ENCODE results near the gene TMEM30B. TPM values are rescaled to one million over a fixed set of nuclear protein-coding genes. Genes with fewer than 3 reads are reported as not detected.

Gene TMEM30B
- total RNA-seq, 1 donor, result 5.8 TPM

GRCh38 chr14:61264651-61265050, 16.5 kb downstream of the TMEM30B start:
- Histone ChIP-seq H3K4me1 (ENCODE audit: insufficient read depth, low read length) (peaks cover under 1% of the 10 kb centered on the region), H3K4me3 (ENCODE audit: low read length) (no peak overlapping the region), H3K27me3 (ENCODE audit: insufficient read depth, low read length) (peaks cover 22% of the 10 kb centered on the region), H3K9me3 (ENCODE audit: low read depth, low read length) (no peaks in the 10 kb centered on the region)

DNA sequence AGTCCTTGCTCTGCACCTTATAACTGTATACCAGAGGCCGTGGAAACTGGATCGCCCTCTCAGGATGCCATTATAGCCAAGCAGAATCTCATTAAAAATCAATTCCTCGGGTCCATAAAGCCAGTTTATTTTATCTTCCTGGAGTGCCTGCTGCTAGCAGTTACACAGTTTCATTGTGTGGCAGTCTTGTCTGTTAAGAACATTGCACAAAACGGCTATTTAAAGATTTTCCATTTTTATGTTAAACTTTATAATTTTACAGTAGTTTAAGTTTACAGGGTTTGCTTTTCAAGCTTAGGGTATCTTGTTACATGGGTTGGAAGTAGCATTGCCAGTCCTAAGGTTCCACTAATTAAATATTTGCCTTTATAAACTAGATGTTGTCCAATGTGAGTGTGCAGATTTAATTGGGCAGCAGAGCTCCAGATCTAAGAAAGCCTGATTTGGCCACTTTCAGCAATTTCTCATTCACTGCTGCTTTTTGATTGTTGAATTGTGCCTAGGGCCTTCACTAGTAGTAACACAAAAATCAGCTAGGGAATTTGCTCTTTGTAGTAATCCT, 17.0 kb downstream of the TMEM30B start:
- no peaks in the 10 kb centered on the region for H3K9me3 ChIP-seq (ENCODE audit: low read depth, low read length)
- peaks cover 22% of the 10 kb centered on the region for H3K27me3 ChIP-seq (ENCODE audit: insufficient read depth, low read length)
- H3K4me1 ChIP-seq (ENCODE audit: insufficient read depth, low read length), result no peaks in the 10 kb centered on the region

DNA sequence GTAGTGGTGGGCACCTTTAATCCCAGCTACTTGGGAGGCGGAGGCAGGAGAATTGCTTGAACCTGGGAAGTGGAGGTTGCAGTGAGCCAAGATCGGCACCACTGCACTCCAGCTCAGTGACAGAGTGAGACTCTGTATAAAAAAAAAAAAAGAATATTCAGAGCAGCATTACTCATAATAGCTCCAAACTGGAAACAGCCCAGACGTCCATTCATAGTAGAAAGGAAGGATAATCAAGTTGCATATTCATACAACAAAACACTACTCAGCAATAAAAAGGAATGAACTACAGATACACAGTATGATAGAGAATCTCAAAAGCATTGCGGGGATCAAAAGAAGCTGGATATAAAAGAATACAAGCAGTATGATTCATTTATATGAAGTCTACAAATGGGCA, 19.1 kb downstream of the TMEM30B start:
- no peaks in the 10 kb centered on the region for H3K4me1 ChIP-seq (ENCODE audit: insufficient read depth, low read length)
- H3K27me3 ChIP-seq (ENCODE audit: insufficient read depth, low read length), result peaks cover 16% of the 10 kb centered on the region
- H3K4me3 ChIP-seq (ENCODE audit: low read length), result no peak overlapping the region
- no peaks in the 10 kb centered on the region for H3K9me3 ChIP-seq (ENCODE audit: low read depth, low read length)

More for the DNA sequence above, 17.0 kb downstream of the TMEM30B start:
- H3K4me3 ChIP-seq (ENCODE audit: low read length), result no peak overlapping the region

- Histone ChIP-seq H3K9me3 (ENCODE audit: low read depth, low read length) (no peaks in the 10 kb centered on the region), H3K27me3 (ENCODE audit: insufficient read depth, low read length) (peaks cover 16% of the 10 kb centered on the region), H3K4me1 (ENCODE audit: insufficient read depth, low read length) (no peaks in the 10 kb centered on the region), H3K4me3 (ENCODE audit: low read length) (no peak overlapping the region)
Measured at GRCh38 chr14:61260939-61261776, 20.0 kb downstream of the TMEM30B start.

- Histone ChIP-seq H3K4me3 (ENCODE audit: low read length) (no peak overlapping the region), H3K27me3 (ENCODE audit: insufficient read depth, low read length) (peaks cover 10% of the 10 kb centered on the region), H3K9me3 (ENCODE audit: low read depth, low read length) (no peaks in the 10 kb centered on the region), H3K4me1 (ENCODE audit: insufficient read depth, low read length) (no peaks in the 10 kb centered on the region)
Measured at GRCh38 chr14:61258985-61259384, 22.2 kb downstream of the TMEM30B start.

DNA sequence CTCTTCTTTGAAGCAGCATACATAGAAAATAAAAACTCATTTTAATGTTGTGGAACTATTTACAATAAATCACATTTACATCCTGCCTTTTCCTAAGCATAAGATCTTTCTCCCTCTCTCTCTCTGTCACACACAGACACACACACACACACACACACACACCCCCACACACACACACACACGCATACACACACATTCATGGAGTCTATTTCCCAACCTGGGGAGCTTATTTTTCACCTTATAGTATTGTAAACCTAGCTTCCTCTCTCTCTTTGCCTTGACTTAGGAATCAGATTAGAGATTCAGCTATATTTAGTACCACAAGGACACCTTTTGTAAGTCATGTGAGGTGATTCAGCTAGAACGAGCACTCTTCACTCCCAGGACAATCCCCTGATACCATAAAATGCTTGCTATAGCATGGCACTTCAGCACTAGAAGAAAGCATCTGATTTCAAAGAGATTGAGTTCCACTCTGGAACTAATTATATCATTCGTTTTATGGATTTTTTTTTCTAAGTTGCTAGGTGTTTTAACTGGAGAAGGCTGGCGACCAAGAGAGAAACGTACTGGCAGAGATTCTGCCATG, 23.6 kb downstream of the TMEM30B start:
- H3K4me3 ChIP-seq (ENCODE audit: low read length), result no peak overlapping the region
- H3K27me3 ChIP-seq (ENCODE audit: insufficient read depth, low read length), result peaks cover 7% of the 10 kb centered on the region
- H3K4me1 ChIP-seq (ENCODE audit: insufficient read depth, low read length), result peaks cover 6% of the 10 kb centered on the region
- H3K9me3 ChIP-seq (ENCODE audit: low read depth, low read length), result no peaks in the 10 kb centered on the region

- H3K9me3 ChIP-seq (ENCODE audit: low read depth, low read length), result no peaks in the 10 kb centered on the region
- H3K27me3 ChIP-seq (ENCODE audit: insufficient read depth, low read length), result peaks cover 7% of the 10 kb centered on the region
- no peak overlapping the region for H3K4me3 ChIP-seq (ENCODE audit: low read length)
- H3K4me1 ChIP-seq (ENCODE audit: insufficient read depth, low read length), result peaks cover 6% of the 10 kb centered on the region
Measured at GRCh38 chr14:61256826-61257468, 24.2 kb downstream of the TMEM30B start.

GRCh38 chr14:61255968-61256367, 25.2 kb downstream of the TMEM30B start:
- Histone ChIP-seq H3K4me3 (ENCODE audit: low read length) (no peak overlapping the region), H3K27me3 (ENCODE audit: insufficient read depth, low read length) (peaks cover 7% of the 10 kb centered on the region), H3K9me3 (ENCODE audit: low read depth, low read length) (no peaks in the 10 kb centered on the region), H3K4me1 (ENCODE audit: insufficient read depth, low read length) (peaks cover 6% of the 10 kb centered on the region)

DNA sequence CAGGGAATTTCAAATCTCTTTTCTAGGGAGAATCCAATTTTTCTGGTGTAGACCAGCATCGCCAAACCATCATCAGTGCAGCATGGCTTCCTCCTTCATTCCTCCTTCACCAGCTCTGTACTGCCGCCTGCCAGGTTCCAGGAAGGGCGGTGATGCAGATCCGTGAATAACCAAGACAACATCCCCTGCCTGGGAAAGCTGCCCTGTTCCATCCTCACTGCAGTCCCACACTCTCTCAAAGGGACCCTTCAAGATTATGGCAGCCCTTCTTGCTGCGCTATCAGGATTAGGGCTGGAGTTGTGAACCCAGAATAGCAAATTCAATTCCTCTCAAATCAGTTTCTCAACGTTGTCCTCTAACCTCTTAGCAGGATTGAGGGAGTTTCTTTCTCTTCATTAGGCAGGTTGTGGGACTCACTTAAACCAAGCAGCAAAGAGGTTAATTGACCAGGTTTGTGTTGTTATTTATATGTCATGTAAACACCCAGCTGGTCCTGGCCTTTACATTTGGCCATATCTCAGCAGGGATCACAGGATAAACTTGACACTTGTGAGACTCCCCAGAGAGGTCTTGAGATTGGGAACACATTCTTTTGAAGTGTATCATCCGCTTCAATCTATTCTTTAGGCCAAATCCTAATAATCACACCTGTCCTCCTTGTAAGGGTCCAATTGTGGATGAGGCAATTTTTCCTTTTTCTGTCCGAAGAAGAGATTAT, 26.2 kb downstream of the TMEM30B start:
- peaks cover 4% of the 10 kb centered on the region for H3K27me3 ChIP-seq (ENCODE audit: insufficient read depth, low read length)

GRCh38 chr14:61253064-61253738, 27.9 kb downstream of the TMEM30B start:
- peaks cover 6% of the 10 kb centered on the region for H3K4me1 ChIP-seq (ENCODE audit: insufficient read depth, low read length)
- H3K9me3 ChIP-seq (ENCODE audit: low read depth, low read length), result no peaks in the 10 kb centered on the region
- H3K27me3 ChIP-seq (ENCODE audit: insufficient read depth, low read length), result peaks cover 4% of the 10 kb centered on the region
- no peak overlapping the region for H3K4me3 ChIP-seq (ENCODE audit: low read length)

More for the DNA sequence above, 26.2 kb downstream of the TMEM30B start:
- Histone ChIP-seq H3K4me3 (ENCODE audit: low read length) (no peak overlapping the region), H3K9me3 (ENCODE audit: low read depth, low read length) (no peaks in the 10 kb centered on the region), H3K4me1 (ENCODE audit: insufficient read depth, low read length) (peaks cover 6% of the 10 kb centered on the region)

DNA sequence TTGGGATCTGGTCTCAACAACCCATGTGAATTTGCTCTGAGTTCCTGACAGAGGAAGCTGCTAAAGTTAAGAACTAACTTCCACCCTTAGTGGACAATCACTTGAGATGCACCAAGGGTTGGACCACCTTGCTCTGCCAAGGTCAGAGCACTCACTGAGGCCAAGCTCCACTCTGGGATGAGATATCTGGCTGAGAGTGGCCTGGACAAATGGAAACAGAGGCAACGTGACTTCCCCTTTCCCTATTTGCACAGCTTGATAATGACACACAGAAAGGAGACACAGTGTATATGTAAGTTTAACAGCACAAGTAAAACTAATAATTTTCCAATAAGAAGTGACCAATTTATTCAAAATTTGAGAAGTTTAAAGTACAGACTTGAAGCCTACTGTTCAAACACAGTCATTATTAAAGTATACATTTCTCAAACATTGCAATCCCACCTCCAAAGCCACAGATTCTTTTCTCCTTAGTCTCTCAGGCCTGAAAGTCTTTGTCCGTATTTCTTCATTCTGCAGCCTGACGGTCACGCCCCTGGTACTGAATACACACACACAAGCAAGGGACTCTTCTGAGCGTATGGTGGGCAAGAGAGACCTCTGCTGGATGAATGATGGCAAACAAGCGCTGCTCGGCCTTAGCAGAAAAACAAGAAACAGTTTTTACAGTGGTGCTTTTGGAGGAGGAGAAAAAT, 28.6 kb downstream of the TMEM30B start:
- H3K4me3 ChIP-seq (ENCODE audit: low read length), result no peak overlapping the region

GRCh38 chr14:61250063-61250462, 31.1 kb downstream of the TMEM30B start:
- no peaks in the 10 kb centered on the region for H3K27me3 ChIP-seq (ENCODE audit: insufficient read depth, low read length)
- no peak overlapping the region for H3K4me3 ChIP-seq (ENCODE audit: low read length)
- H3K9me3 ChIP-seq (ENCODE audit: low read depth, low read length), result no peaks in the 10 kb centered on the region

More for the DNA sequence above, 28.6 kb downstream of the TMEM30B start:
- H3K27me3 ChIP-seq (ENCODE audit: insufficient read depth, low read length), result peaks cover under 1% of the 10 kb centered on the region
- peaks cover 6% of the 10 kb centered on the region for H3K4me1 ChIP-seq (ENCODE audit: insufficient read depth, low read length)
- H3K9me3 ChIP-seq (ENCODE audit: low read depth, low read length), result no peaks in the 10 kb centered on the region

DNA sequence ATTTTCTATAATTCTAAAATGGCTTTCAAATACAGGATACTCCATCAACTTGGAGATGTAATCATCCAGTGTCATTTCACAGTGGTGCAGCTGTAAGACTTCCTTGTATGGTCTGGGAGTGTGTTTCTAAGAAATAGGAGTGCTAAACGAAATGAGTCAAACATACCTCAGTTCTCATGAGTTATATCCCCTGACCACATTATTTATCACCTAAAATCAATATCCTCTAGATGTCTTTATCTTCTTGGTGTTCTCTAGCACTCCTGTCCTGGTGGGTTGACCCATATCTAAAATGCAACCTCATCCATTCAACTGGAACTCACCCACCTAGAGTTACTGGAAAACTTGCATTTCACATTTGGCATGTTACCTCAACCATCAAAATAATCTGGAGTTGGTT, 33.2 kb downstream of the TMEM30B start:
- no peak overlapping the region for H3K4me3 ChIP-seq (ENCODE audit: low read length)
- no peaks in the 10 kb centered on the region for H3K9me3 ChIP-seq (ENCODE audit: low read depth, low read length)
- no peaks in the 10 kb centered on the region for H3K4me1 ChIP-seq (ENCODE audit: insufficient read depth, low read length)
- no peaks in the 10 kb centered on the region for H3K27me3 ChIP-seq (ENCODE audit: insufficient read depth, low read length)

More at GRCh38 chr14:61250063-61250462, 31.1 kb downstream of the TMEM30B start:
- peaks cover 6% of the 10 kb centered on the region for H3K4me1 ChIP-seq (ENCODE audit: insufficient read depth, low read length)

GRCh38 chr14:61246721-61247120, 34.4 kb downstream of the TMEM30B start:
- no peak overlapping the region for H3K4me3 ChIP-seq (ENCODE audit: low read length)
- H3K27me3 ChIP-seq (ENCODE audit: insufficient read depth, low read length), result no peaks in the 10 kb centered on the region
- no peaks in the 10 kb centered on the region for H3K4me1 ChIP-seq (ENCODE audit: insufficient read depth, low read length)
- peaks cover under 1% of the 10 kb centered on the region for H3K9me3 ChIP-seq (ENCODE audit: low read depth, low read length)

Measured in mononuclear cell (primary cell).